Omental fat pad (tissue), 4 donors: Measurements from ENCODE around the gene RASAL2. TPM values are rescaled to one million over a fixed set of nuclear protein-coding genes. Genes with fewer than 3 reads are reported as not detected.

Experiments
- ATAC-seq: fragments of 150-250 bp; one replicate; pipeline ENCODE4 v1.9.1; 2016; ENCODE audit warnings: mild to moderate bottlenecking, moderate library complexity; ENCODE audit not compliant: low FRiP score
- DNase-seq: peaks from one replicate; pipeline ENCODE4 v3.0.0-alpha.2; 2019; ENCODE audit warnings: low spot score
- CTCF ChIP-seq, 3 donors: fragments of 450-650 bp; IDR thresholded peaks; one replicate each; pipeline ENCODE4 v1.5.1; 2016 to 2017; ENCODE audit warnings: antibody characterized with exemption in 3 of 3, mild to moderate bottlenecking in 3 of 3, moderate library complexity in 2 of 3
- total RNA-seq, 4 donors: library from RNA; depleted of rRNA; stranded (reverse); fragments of >200 nt; gene quantifications; one replicate each; pipeline ENCODE4 v1.1.0, GENCODE V29; 2016

Gene RASAL2
- total RNA-seq, 4 donors from 2014 or later: 13.5 to 52.3 (median 30.9) TPM

- TF ChIP-seq CTCF (IDR thresholded peaks at IDR 0.05): no peak
- ATAC-seq: no peak
- no peak for DNase-seq
These were observed 404.1 kb downstream of the RASAL2 start for GRCh38 chr1:178497903-178498478.

GRCh38 chr1:178498896-178499675 is 405.2 kb downstream of the RASAL2 start:
- DNase-seq: no peak
- TF ChIP-seq CTCF (IDR thresholded peaks at IDR 0.05): no peak

GRCh38 chr1:178500091-178500770 is 406.3 kb downstream of the RASAL2 start:
- TF ChIP-seq CTCF (IDR thresholded peaks at IDR 0.05): no peak
- ATAC-seq (no peak), DNase-seq (no peak)

More at GRCh38 chr1:178498896-178499675, 405.2 kb downstream of the RASAL2 start:
- ATAC-seq: no peak

- ATAC-seq: no peak
- no peak for DNase-seq
- no peak for TF ChIP-seq CTCF (IDR thresholded peaks at IDR 0.05)
These were observed 407.1 kb downstream of the RASAL2 start for GRCh38 chr1:178500936-178501554.

- ATAC-seq (no peak), DNase-seq (peak; percentile 60)
- peak in 1 of 3 donors; percentile 17 for TF ChIP-seq CTCF (IDR thresholded peaks at IDR 0.05)
These were observed 407.9 kb downstream of the RASAL2 start for GRCh38 chr1:178501705-178502329.

- no peak for TF ChIP-seq CTCF (IDR thresholded peaks at IDR 0.05)
- no peak for ATAC-seq
- no peak for DNase-seq
These were observed 408.4 kb downstream of the RASAL2 start for GRCh38 chr1:178502330-178502714.
